Measurements from ENCODE around the gene CLINT1. TPM values are rescaled to one million over a fixed set of nuclear protein-coding genes. Genes with fewer than 3 reads are reported as not detected.

The CLINT1 gene
- polyA plus RNA-seq, 4 donors: 110 to 144 (median 130) TPM

- DNase-seq (ENCODE audit: low read depth in 4 of 4, low spot score in 2 of 4): no peak
These were observed 36.9 kb downstream of the CLINT1 start for GRCh38 chr5:157821822-157822622.

- no peak for DNase-seq (ENCODE audit: low read depth in 4 of 4, low spot score in 2 of 4)
These were observed 37.5 kb downstream of the CLINT1 start for GRCh38 chr5:157821405-157821804.

- DNase-seq (ENCODE audit: low read depth in 4 of 4, low spot score in 2 of 4): peak in 2 of 4 donors; percentile 42 to 60
These were observed 38.2 kb downstream of the CLINT1 start for GRCh38 chr5:157820593-157821252.

- peak in 1 of 4 donors; percentile 27 for DNase-seq (ENCODE audit: low read depth in 4 of 4, low spot score in 2 of 4)
These were observed 39.3 kb downstream of the CLINT1 start for GRCh38 chr5:157819502-157820115.

- DNase-seq (ENCODE audit: low read depth in 4 of 4, low spot score in 2 of 4): no peak
These were observed 40.6 kb downstream of the CLINT1 start for GRCh38 chr5:157818368-157818767.

- DNase-seq (ENCODE audit: low read depth in 4 of 4, low spot score in 2 of 4): no peak
These were observed 41.0 kb downstream of the CLINT1 start for GRCh38 chr5:157817928-157818327.

- no peak for DNase-seq (ENCODE audit: low read depth in 4 of 4, low spot score in 2 of 4)
These were observed 41.6 kb downstream of the CLINT1 start for GRCh38 chr5:157817387-157817702.

- DNase-seq (ENCODE audit: low read depth in 4 of 4, low spot score in 2 of 4): no peak
These were observed 42.1 kb downstream of the CLINT1 start for GRCh38 chr5:157816682-157817386.

- DNase-seq (ENCODE audit: low read depth in 4 of 4, low spot score in 2 of 4): no peak
These were observed 46.9 kb downstream of the CLINT1 start for GRCh38 chr5:157812086-157812485.

- no peak for DNase-seq (ENCODE audit: low read depth in 4 of 4, low spot score in 2 of 4)
These were observed 50.9 kb downstream of the CLINT1 start for GRCh38 chr5:157808043-157808442.

- DNase-seq (ENCODE audit: low read depth in 4 of 4, low spot score in 2 of 4): no peak
These were observed 56.2 kb downstream of the CLINT1 start for GRCh38 chr5:157802736-157803135.

GRCh38 chr5:157800137-157800536 is 58.8 kb downstream of the CLINT1 start:
- DNase-seq (ENCODE audit: low read depth in 4 of 4, low spot score in 2 of 4): no peak

- no peak for DNase-seq (ENCODE audit: low read depth in 4 of 4, low spot score in 2 of 4)
These were observed 59.4 kb downstream of the CLINT1 start for GRCh38 chr5:157799578-157799977.

- DNase-seq (ENCODE audit: low read depth in 4 of 4, low spot score in 2 of 4): no peak
These were observed 65.6 kb downstream of the CLINT1 start for GRCh38 chr5:157793301-157793700.

GRCh38 chr5:157785801-157786200 is 73.1 kb downstream of the CLINT1 start:
- no peak for DNase-seq (ENCODE audit: low read depth in 4 of 4, low spot score in 2 of 4)

- no peak for DNase-seq (ENCODE audit: low read depth in 4 of 4, low spot score in 2 of 4)
These were observed 79.7 kb downstream of the CLINT1 start for GRCh38 chr5:157779221-157779620.

GRCh38 chr5:157778121-157778805 is 80.7 kb downstream of the CLINT1 start:
- peak in 2 of 4 donors; percentile 27 to 62 for DNase-seq (ENCODE audit: low read depth in 4 of 4, low spot score in 2 of 4)

- no peak for DNase-seq (ENCODE audit: low read depth in 4 of 4, low spot score in 2 of 4)
These were observed 86.8 kb downstream of the CLINT1 start for GRCh38 chr5:157772127-157772526.

GRCh38 chr5:157770665-157771064 is 88.3 kb downstream of the CLINT1 start:
- DNase-seq (ENCODE audit: low read depth in 4 of 4, low spot score in 2 of 4): no peak

GRCh38 chr5:157767689-157768088 is 91.3 kb downstream of the CLINT1 start:
- no peak for DNase-seq (ENCODE audit: low read depth in 4 of 4, low spot score in 2 of 4)

- DNase-seq (ENCODE audit: low read depth in 4 of 4, low spot score in 2 of 4): no peak
These were observed 92.0 kb downstream of the CLINT1 start for GRCh38 chr5:157766902-157767301.

Measured in left renal cortex interstitium (tissue), 4 donors.